Endothelial cell of umbilical vein (primary cell): ENCODE measurements around the gene SLCO3A1. TPM values are rescaled to one million over a fixed set of nuclear protein-coding genes. Genes with fewer than 3 reads are reported as not detected.

Experiments used
- BruUV-seq: library from RNA; stranded (reverse); fragments of 400-500 nt; replicated peaks from 2 replicates; lab custom pipeline; 2021; lab: Mats Ljungman, UMichigan
- CTCF ChIA-PET: fragments of 300-600, 350-600 bp; sonication (Branson Sonifier 250); formaldehyde crosslinking; loops from one replicate; lab custom pipeline; 2021; ENCODE audit warnings: antibody characterized with exemption, inconsistent platforms; lab: Charles Lee
- POLR2A ChIA-PET: fragments of 300-600, 350-600 bp; sonication (Branson Sonifier 250); formaldehyde crosslinking; loops from one replicate; lab custom pipeline; 2021; ENCODE audit warnings: antibody characterized with exemption, inconsistent platforms; lab: Charles Lee
- DNase-seq: peaks from one replicate; pipeline ENCODE4 v3.0.0-alpha.2; 2011; ENCODE audit warnings: low read depth, low spot score
- FAIRE-seq: peaks from 2 replicates; lab custom pipeline; 2011; peaks lifted over from hg19 to GRCh38; lab: Jason Lieb, UNC
- H2AFZ ChIP-seq: 2 replicates; pipeline ENCODE4 v1.6.0; 2012; ENCODE audit warnings: low read depth, low read length, control low read depth, inconsistent platforms
- H3K27ac ChIP-seq: 2 replicates; pipeline ENCODE4 v1.5.1; 2011; ENCODE audit warnings: low read depth, mild to moderate bottlenecking, control low read depth, low read length, moderate library complexity; ENCODE audit not compliant: insufficient read depth
- H3K27me3 ChIP-seq, 2 experiments: 2 replicates each; pipeline versions ENCODE4 v1.6.0 to v1.6.1; 2011; ENCODE audit warnings: low read length in 2 of 2, mixed read lengths in 1 of 2; ENCODE audit not compliant: control insufficient read depth in 2 of 2, insufficient read depth in 2 of 2
- H3K36me3 ChIP-seq, 2 experiments: 2 replicates in 1 of 2; 3 replicates in 1 of 2; pipeline ENCODE4 v1.5.1; 2011; ENCODE audit warnings: low read length in 2 of 2, mild to moderate bottlenecking in 1 of 2, moderate library complexity in 1 of 2; ENCODE audit not compliant: control insufficient read depth in 2 of 2, insufficient read depth in 2 of 2; ENCODE audit errors: extremely low read depth in 1 of 2
- H3K4me1 ChIP-seq: 3 replicates; pipeline ENCODE4 v1.5.1; 2011; ENCODE audit warnings: mild to moderate bottlenecking, low read length; ENCODE audit not compliant: control insufficient read depth, insufficient read depth; ENCODE audit errors: extremely low read depth
- H3K4me2 ChIP-seq: 2 replicates; pipeline ENCODE4 v1.6.1; 2011; ENCODE audit warnings: low read length, control low read depth, mixed read lengths; ENCODE audit not compliant: insufficient read depth
- H3K4me3 ChIP-seq, 3 experiments: fragments of 200-600 bp in 1 of 3; sonication (generic), shearing (Covaris generic) in 1 of 3; replicated peaks in 1 of 3; 2 replicates each; pipeline ENCODE4 v1.5.1; 2011 to 2016; ENCODE audit warnings: control low read depth in 3 of 3, low read length in 3 of 3, mild to moderate bottlenecking in 2 of 3, inconsistent platforms in 1 of 3, low read depth in 1 of 3, moderate library complexity in 1 of 3; ENCODE audit not compliant: insufficient read depth in 1 of 3
- H3K79me2 ChIP-seq: 2 replicates; pipeline ENCODE4 v1.6.0; 2012; ENCODE audit warnings: low read length, inconsistent platforms; ENCODE audit not compliant: control insufficient read depth, insufficient read depth
- H3K9ac ChIP-seq: replicated peaks from 2 replicates; pipeline ENCODE3; 2011; ENCODE audit warnings: low read length, control low read depth; ENCODE audit not compliant: insufficient read depth; ENCODE audit errors: extremely low read depth
- H3K9me1 ChIP-seq: replicated peaks from 3 replicates; pipeline ENCODE4 v1.6.0; 2011; ENCODE audit warnings: mild to moderate bottlenecking, low read length; ENCODE audit not compliant: control insufficient read depth, insufficient read depth; ENCODE audit errors: extremely low read depth
- H3K9me3 ChIP-seq: replicated peaks from 2 replicates; pipeline ENCODE4 v1.5.1; 2012; ENCODE audit warnings: low read length, inconsistent platforms; ENCODE audit not compliant: control insufficient read depth, insufficient read depth
- H4K20me1 ChIP-seq: replicated peaks from 2 replicates; pipeline ENCODE3; 2011; ENCODE audit warnings: mild to moderate bottlenecking, low read length; ENCODE audit not compliant: control insufficient read depth, insufficient read depth; ENCODE audit errors: extremely low read depth
- CTCF ChIP-seq, 2 donors: IDR thresholded peaks; 1 replicate in 1 of 2; 2 replicates in 1 of 2; pipeline ENCODE4 v1.5.1; 2011; ENCODE audit warnings: low read length in 2 of 2, mild to moderate bottlenecking in 2 of 2, moderate library complexity in 2 of 2, control low read depth in 1 of 2, inconsistent platforms in 1 of 2, low read depth in 1 of 2; ENCODE audit not compliant: insufficient read depth in 1 of 2; ENCODE audit errors: extremely low read depth in 1 of 2
- EZH2 ChIP-seq: IDR thresholded peaks from 2 replicates; pipeline ENCODE4 v1.6.1; 2012; ENCODE audit warnings: borderline replicate concordance, low read depth, mild to moderate bottlenecking, moderate library complexity, low read length, inconsistent platforms; ENCODE audit not compliant: severe bottlenecking
- JUN ChIP-seq: IDR thresholded peaks from 2 replicates; pipeline ENCODE4 v1.6.1; 2011; ENCODE audit warnings: borderline replicate concordance, low read depth; ENCODE audit not compliant: insufficient read length, insufficient read depth
- MYC ChIP-seq: IDR thresholded peaks from one replicate; pipeline ENCODE4 v1.6.1; 2011; ENCODE audit warnings: mild to moderate bottlenecking, low read depth, low read length
- POLR2A ChIP-seq: IDR thresholded peaks from 2 replicates; pipeline ENCODE4 v1.6.1; 2012; ENCODE audit warnings: low read depth, mild to moderate bottlenecking, control low read depth, low read length
- POLR2AphosphoS5 ChIP-seq: IDR thresholded peaks from 2 replicates; pipeline ENCODE4 v1.6.1; 2012; ENCODE audit warnings: low read depth, mild to moderate bottlenecking, control low read depth, low read length, moderate library complexity; ENCODE audit not compliant: insufficient read depth
- dilution Hi-C: fragments of 300-500 bp; cut with MboI; formaldehyde crosslinking; loops from one replicate; pipeline ENCODE4 v1.15.0; 2019; ENCODE audit warnings: low sequenced_read_pairs; ENCODE audit not compliant: extremely low pct_ligation_motif_present
- intact Hi-C: fragments of 100-400 bp; cut with micrococcal nuclease; formaldehyde crosslinking; loops from one replicate; pipeline ENCODE4 v1.10.0; 2022
- polyA plus RNA-seq, 4 experiments: library from polyadenylated mRNA; depleted of rRNA in 3 of 4; stranded (reverse) in 3 of 4; unstranded in 1 of 4; fragments of >200 nt; gene quantifications; 2 replicates each; pipeline versions ENCODE4 v1.2.1 to v1.2.3, GENCODE V29; 2011 to 2012; ENCODE audit warnings: missing spikeins in 1 of 4
- total RNA-seq: library from RNA; stranded (reverse); gene quantifications from 2 replicates; pipeline ENCODE4 v1.2.3, GENCODE V29; 2021
- TF ChIP-seq, protein P1 (sequence below): IDR thresholded peaks from 2 replicates; pipeline ENCODE4 v1.6.1; 2011; ENCODE audit not compliant: insufficient read depth, insufficient read length

SLCO3A1 gene
- total and polyA plus RNA-seq, 2 donors (not counting 3 experiments of a cell fraction or from before 2014, with no cell fraction given) = 0.88 to 0.92 TPM

- no peak for DNase-seq
- TF ChIP-seq JUN = no peak
- Histone ChIP-seq H3K36me3 (no peaks in the 10 kb centered on the region), H3K79me2 (no peaks in the 10 kb centered on the region), H3K9ac (no peak overlapping the region), H3K9me3 (no peaks in the 10 kb centered on the region), H3K27ac (no peak overlapping the region), H3K4me2 (no peak overlapping the region), H3K27me3 (no peaks in the 10 kb centered on the region), H3K9me1 (no peaks in the 10 kb centered on the region), H2AFZ (no peak overlapping the region), H3K4me1 (no peaks in the 10 kb centered on the region), H3K4me3 (no peak overlapping the region), H4K20me1 (no peaks in the 10 kb centered on the region)
- dilution Hi-C loops = no loop called here
- no TSS peak for BruUV-seq
- FAIRE-seq = no peak
- ChIA-PET POLR2A (no interaction called here), CTCF (no interaction called here)
- intact Hi-C loops = no loop called here
Measured at GRCh38 chr15:91844341-91844740, 9.2 kb upstream of the SLCO3A1 start.

- H3K4me2 ChIP-seq = no peak overlapping the region
- H3K27me3 ChIP-seq = no peaks in the 10 kb centered on the region
- DNase-seq (no peak), FAIRE-seq (no peak)
- intact Hi-C loops = no loop called here
- ChIA-PET CTCF (no interaction called here), POLR2A (no interaction called here)
- no peaks in the 10 kb centered on the region for H3K36me3 ChIP-seq
- no peak overlapping the region for H3K27ac ChIP-seq
- no TSS peak for BruUV-seq
- no peak overlapping the region for H3K4me3 ChIP-seq
- no peak overlapping the region for H3K9ac ChIP-seq
- no peaks in the 10 kb centered on the region for H3K9me3 ChIP-seq
- TF ChIP-seq POLR2A (no peak), POLR2AphosphoS5 (no peak), EZH2 (no peak), JUN (no peak), CTCF (IDR thresholded peaks at IDR 0.05; ENCODE audit: extremely low read depth in 1 of 2, insufficient read depth in 1 of 2, low read depth in 1 of 2, low read length in 2 of 2) (no peak), MYC (no peak)
- TF ChIP-seq, protein P1, sequence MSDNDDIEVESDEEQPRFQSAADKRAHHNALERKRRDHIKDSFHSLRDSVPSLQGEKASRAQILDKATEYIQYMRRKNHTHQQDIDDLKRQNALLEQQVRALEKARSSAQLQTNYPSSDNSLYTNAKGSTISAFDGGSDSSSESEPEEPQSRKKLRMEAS = no peak
- dilution Hi-C loops = no loop called here
- no peaks in the 10 kb centered on the region for H3K79me2 ChIP-seq
- no peaks in the 10 kb centered on the region for H4K20me1 ChIP-seq
- no peaks in the 10 kb centered on the region for H3K4me1 ChIP-seq
- no peaks in the 10 kb centered on the region for H3K9me1 ChIP-seq
- no peak overlapping the region for H2AFZ ChIP-seq
Measured at GRCh38 chr15:91844928-91845327, 8.6 kb upstream of the SLCO3A1 start.
